HEK293T (cell line): ENCODE measurements around the gene NOD1.

Experiments used
- CTCF ChIA-PET: fragments of 350-600 bp; formaldehyde crosslinking; extraction: SDS; loops from one replicate; lab custom pipeline; 2021; ENCODE audit warnings: antibody characterized with exemption, inconsistent platforms; lab: Yijun Ruan, JAX
- POLR2A ChIA-PET: fragments of 350-600 bp; formaldehyde crosslinking; extraction: SDS; loops from one replicate; lab custom pipeline; 2020; ENCODE audit warnings: antibody characterized with exemption, inconsistent platforms; lab: Yijun Ruan, JAX
- DNase-seq: peaks from one replicate; pipeline ENCODE4 v3.0.0; 2012; ENCODE audit warnings: mixed read lengths; ENCODE audit errors: extremely low spot score
- ARNT ChIP-seq: fragments of 450-650 bp; IDR thresholded peaks from 2 replicates; pipeline ENCODE4 v1.6.1; 2017; ENCODE audit warnings: mild to moderate bottlenecking
- BHLHE40 ChIP-seq: fragments of 450-650 bp; IDR thresholded peaks from 2 replicates; pipeline ENCODE4 v1.6.1; 2016; ENCODE audit warnings: mild to moderate bottlenecking, moderate library complexity, borderline replicate concordance
- CTBP1 ChIP-seq: fragments of 450-650 bp; IDR thresholded peaks from 2 replicates; pipeline ENCODE4 v1.6.1; 2016; ENCODE audit warnings: borderline replicate concordance
- ELF4 ChIP-seq: fragments of 450-650 bp; IDR thresholded peaks from 2 replicates; pipeline ENCODE4 v1.6.1; 2017; ENCODE audit warnings: antibody characterized with exemption
- FOXA1 ChIP-seq: fragments of 450-650 bp; IDR thresholded peaks from 2 replicates; pipeline ENCODE4 v1.6.1; 2016; ENCODE audit warnings: mild to moderate bottlenecking
- FOXK2 ChIP-seq: fragments of 450-650 bp; IDR thresholded peaks from 2 replicates; pipeline ENCODE4 v1.6.1; 2016; ENCODE audit warnings: mild to moderate bottlenecking
- FOXM1 ChIP-seq: fragments of 450-650 bp; IDR thresholded peaks from 2 replicates; pipeline ENCODE4 v1.6.1; 2017; ENCODE audit warnings: mild to moderate bottlenecking, borderline replicate concordance
- HDGF ChIP-seq: fragments of 450-650 bp; IDR thresholded peaks from 2 replicates; pipeline ENCODE4 v1.6.1; 2017; ENCODE audit warnings: antibody characterized with exemption, borderline replicate concordance
- L3MBTL2 ChIP-seq: fragments of 450-650 bp; conservative IDR thresholded peaks from 2 replicates; pipeline ENCODE4 v1.6.1; 2016; ENCODE audit warnings: mild to moderate bottlenecking
- LEF1 ChIP-seq: fragments of 450-650 bp; IDR thresholded peaks from 2 replicates; pipeline ENCODE4 v1.6.1; 2017; ENCODE audit warnings: mild to moderate bottlenecking, borderline replicate concordance
- NFRKB ChIP-seq: fragments of 450-650 bp; IDR thresholded peaks from 2 replicates; pipeline ENCODE4 v1.6.1; 2016; ENCODE audit warnings: mild to moderate bottlenecking, moderate library complexity
- SP1 ChIP-seq: fragments of 450-650 bp; IDR thresholded peaks from 2 replicates; pipeline ENCODE4 v1.6.1; 2017
- SUZ12 ChIP-seq: fragments of 450-650 bp; IDR thresholded peaks from 2 replicates; pipeline ENCODE4 v1.6.1; 2016; ENCODE audit warnings: mild to moderate bottlenecking
- TARDBP ChIP-seq: fragments of 450-650 bp; IDR thresholded peaks from 2 replicates; pipeline ENCODE4 v1.6.1; 2016
- ZNF384 ChIP-seq: fragments of 450-650 bp; IDR thresholded peaks from 2 replicates; pipeline ENCODE4 v1.6.1; 2016
- TF ChIP-seq, protein P1 (sequence below): fragments of 450-650 bp; IDR thresholded peaks from 2 replicates; pipeline ENCODE4 v1.6.1; 2016

Gene NOD1

DNA sequence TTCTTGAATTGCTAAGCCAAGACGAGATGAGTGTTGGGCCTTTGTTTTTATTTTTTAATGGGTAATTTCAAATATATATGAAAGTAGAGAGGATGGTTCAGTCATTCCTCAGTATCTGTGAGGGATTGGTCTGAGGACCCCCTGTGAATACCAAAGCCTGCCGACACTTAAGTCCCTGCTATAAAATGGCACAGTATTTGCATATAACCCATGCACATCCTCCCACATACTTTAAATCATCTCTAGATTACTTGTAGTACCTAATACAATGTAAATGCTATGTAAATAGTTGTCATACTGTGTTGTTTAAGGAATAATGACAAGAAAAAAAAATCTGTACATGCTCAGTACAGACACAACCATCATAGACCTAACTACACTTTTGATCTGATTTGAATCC lies 73.4 kb downstream of the NOD1 start:
- TF ChIP-seq BHLHE40 (no peak), ARNT (no peak), LEF1 (no peak), HDGF (no peak), SP1 (no peak), FOXA1 (no peak), CTBP1 (no peak), NFRKB (no peak), ELF4 (no peak), FOXM1 (no peak), FOXK2 (no peak), TARDBP (no peak)
- TF ChIP-seq, protein P1, sequence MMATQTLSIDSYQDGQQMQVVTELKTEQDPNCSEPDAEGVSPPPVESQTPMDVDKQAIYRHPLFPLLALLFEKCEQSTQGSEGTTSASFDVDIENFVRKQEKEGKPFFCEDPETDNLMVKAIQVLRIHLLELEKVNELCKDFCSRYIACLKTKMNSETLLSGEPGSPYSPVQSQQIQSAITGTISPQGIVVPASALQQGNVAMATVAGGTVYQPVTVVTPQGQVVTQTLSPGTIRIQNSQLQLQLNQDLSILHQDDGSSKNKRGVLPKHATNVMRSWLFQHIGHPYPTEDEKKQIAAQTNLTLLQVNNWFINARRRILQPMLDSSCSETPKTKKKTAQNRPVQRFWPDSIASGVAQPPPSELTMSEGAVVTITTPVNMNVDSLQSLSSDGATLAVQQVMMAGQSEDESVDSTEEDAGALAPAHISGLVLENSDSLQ = no peak
- DNase-seq = no peak
- POLR2A ChIA-PET = no interaction called here
- CTCF ChIA-PET = no interaction called here

DNA sequence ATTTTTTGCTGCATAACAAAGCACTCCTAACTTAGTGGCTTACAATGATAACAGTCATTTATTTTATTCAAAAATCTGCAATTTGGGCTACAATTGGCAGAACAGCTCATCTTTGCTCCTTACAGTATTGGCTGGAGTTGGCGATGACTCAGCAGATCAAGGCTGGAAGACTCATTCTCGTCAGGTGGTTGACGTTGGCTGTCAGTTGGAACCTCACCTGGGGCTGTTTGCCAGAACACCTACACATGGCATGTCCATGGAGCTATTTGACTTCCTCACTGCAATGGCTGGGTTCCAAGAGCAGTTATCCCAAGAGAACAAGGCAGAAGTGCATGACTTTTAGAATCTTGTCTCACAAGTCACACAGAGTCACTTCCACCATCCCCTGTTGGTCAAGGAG lies 75.1 kb downstream of the NOD1 start:
- ChIA-PET POLR2A (no interaction called here), CTCF (no interaction called here)
- TF ChIP-seq TARDBP (no peak), ARNT (no peak), HDGF (no peak)
- DNase-seq = no peak

DNA sequence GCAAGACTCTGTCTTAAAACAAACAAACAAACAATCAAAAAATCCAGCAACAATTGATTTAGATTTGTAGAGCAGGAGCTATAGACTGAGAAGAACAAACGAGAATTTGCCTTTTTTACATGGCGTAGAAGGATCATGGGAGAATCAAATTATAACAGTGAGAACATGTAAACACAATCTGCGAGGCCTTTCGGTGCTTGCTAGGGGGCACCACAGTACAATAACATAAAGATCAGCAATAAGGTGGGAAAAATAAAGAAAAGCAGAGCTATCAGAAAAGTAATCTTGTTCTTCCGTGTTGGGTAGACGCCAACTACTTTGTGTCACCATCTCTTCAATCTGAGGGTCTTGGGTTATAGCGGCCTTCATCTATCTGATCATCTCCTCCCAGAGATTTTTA lies 82.2 kb downstream of the NOD1 start:
- POLR2A ChIA-PET = interaction anchor here (0.8 kb wide), 1 partner anchor 50 kb away, joined by 3 read pairs; no protein-coding TSS in a partner anchor
- CTCF ChIA-PET = interaction anchor here (0.6 to 1.2 kb wide), 4 partner anchors 15 to 168 kb away, joined by 3 to 4 read pairs (median 3); no protein-coding TSS in a partner anchor
- TF ChIP-seq FOXM1 (no peak), CTBP1 (no peak), ZNF384 (no peak), NFRKB (no peak), LEF1 (no peak), SP1 (no peak), ARNT (no peak), SUZ12 (no peak)
- no peak for DNase-seq

GRCh38 chr7:30395676-30396075 lies 82.9 kb downstream of the NOD1 start:
- CTCF ChIA-PET = interaction anchor here (1.2 kb wide), 1 partner anchor 15 kb away, joined by 3 read pairs; no protein-coding TSS in a partner anchor
- no peak for DNase-seq
- TF ChIP-seq CTBP1 = no peak
- TF ChIP-seq ARNT = no peak
- no peak for TF ChIP-seq LEF1
- TF ChIP-seq, protein P1 = no peak
- no peak for TF ChIP-seq ZNF384
- TF ChIP-seq L3MBTL2 = no peak
- TF ChIP-seq NFRKB = no peak
- TF ChIP-seq FOXK2 = no peak
- no peak for TF ChIP-seq SP1
- no peak for TF ChIP-seq FOXA1
- no peak for TF ChIP-seq HDGF
- TF ChIP-seq BHLHE40 = no peak
- no peak for TF ChIP-seq FOXM1
- TF ChIP-seq ELF4 = no peak
- POLR2A ChIA-PET = interaction anchor here (0.8 kb wide), 1 partner anchor 49 kb away, joined by 3 read pairs; no protein-coding TSS in a partner anchor

DNA sequence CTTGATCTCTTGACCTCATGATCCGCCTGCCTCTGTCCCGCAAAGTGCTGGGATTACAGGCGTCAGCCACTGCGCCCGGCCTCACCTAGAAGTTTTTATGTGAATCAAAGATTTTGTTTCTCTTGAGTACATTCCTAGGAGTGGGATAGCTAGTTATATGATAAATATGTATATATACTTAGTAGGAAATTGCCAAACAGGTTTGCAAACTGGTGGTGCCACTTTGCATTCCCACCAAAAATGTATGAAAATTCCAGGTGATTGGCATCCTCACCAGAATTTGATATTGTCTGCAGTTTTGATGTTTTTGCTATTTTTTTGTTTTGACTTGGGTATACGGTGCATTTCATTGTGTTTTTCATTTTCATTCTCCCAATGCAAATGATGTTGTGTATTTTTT lies 86.8 kb downstream of the NOD1 start:
- TF ChIP-seq ELF4 (no peak), TARDBP (no peak)
- no peak for DNase-seq
- POLR2A ChIA-PET = no interaction called here
- CTCF ChIA-PET = no interaction called here

DNA sequence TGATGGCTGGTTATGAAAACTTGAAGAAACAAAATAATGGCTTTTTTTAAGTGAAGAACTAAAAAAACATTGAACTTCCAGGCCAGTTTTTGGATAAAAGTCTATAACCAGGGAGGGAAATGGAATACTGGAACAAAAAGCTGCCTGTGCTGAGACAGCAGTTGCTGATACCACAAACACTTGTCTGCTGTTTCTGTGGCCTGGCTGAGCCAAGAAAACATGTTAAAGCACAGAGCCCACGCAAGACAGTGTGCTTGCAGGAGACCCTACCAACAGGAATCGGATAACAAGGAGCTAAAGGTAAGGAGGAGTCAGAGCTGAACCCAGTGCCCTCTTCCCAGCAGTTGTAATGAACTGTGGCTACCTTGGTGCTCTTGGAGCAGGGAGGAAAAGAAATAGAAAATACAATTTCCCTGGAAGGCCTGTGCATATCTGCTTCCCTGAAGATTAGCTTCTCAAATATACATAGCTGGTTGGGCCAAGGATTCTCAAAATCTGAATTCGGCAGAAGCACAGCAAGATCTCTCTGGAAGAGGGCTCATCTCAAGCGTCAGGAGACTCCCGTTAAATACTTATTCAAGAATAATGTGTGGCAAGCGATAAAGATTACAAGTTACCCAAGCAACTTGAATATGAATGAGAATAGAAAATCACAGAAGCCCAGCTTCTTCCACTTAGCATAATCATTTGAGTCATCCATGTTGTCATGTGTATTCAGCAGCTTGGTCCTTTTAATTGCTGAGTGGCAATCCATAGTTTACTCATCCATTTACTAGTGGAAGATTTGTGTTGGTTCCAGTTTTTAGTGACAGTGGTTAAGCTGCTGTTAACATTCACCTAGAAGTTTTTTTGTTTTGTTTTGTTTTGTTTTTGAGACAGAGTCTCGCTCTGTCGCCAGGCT lies 87.6 kb downstream of the NOD1 start:
- TF ChIP-seq ZNF384 (no peak), L3MBTL2 (no peak), TARDBP (no peak), NFRKB (no peak), HDGF (no peak), SUZ12 (no peak), CTBP1 (no peak), FOXA1 (no peak), FOXM1 (no peak), SP1 (no peak), ARNT (no peak), ELF4 (no peak), BHLHE40 (no peak), FOXK2 (no peak)
- TF ChIP-seq, protein P1 = no peak
- ChIA-PET POLR2A (no interaction called here), CTCF (no interaction called here)
- no peak for DNase-seq
